ENCODE measurements around the gene ZBTB22. TPM values are rescaled to one million over a fixed set of nuclear protein-coding genes. Genes with fewer than 3 reads are reported as not detected.
"Not testable (repeated sequence)": the region's sequence is repeated elsewhere in the genome, so short reads cannot be mapped to it uniquely, and the experiment has no call there.

ZBTB22 gene
- polyA plus RNA-seq, 1 donor from 2014 or later: 16.5 TPM

GRCh38 chr6:33356295-33356694 is 38.8 kb upstream of the ZBTB22 start:
- H3K9me3 ChIP-seq (ENCODE audit: low read length): no peaks in the 10 kb centered on the region
- TF ChIP-seq REST (IDR thresholded peaks at IDR 0.05; ENCODE audit: borderline replicate concordance) (no peak), SMC3 (conservative IDR thresholded peaks at IDR 0.05; ENCODE audit: poor library complexity) (no peak), RAD21 (conservative IDR thresholded peaks at IDR 0.05) (no peak), TAF1 (IDR thresholded peaks at IDR 0.05; ENCODE audit: low read depth) (no peak), CTCF (IDR thresholded peaks at IDR 0.05; ENCODE audit: poor library complexity, severe bottlenecking) (no peak), EZH2 (IDR thresholded peaks at IDR 0.05; ENCODE audit: borderline replicate concordance, insufficient read depth, low read length, poor library complexity, severe bottlenecking) (no peak), EP300 (conservative IDR thresholded peaks at IDR 0.05; ENCODE audit: poor library complexity, severe bottlenecking) (no peak), MXI1 (conservative IDR thresholded peaks at IDR 0.05; ENCODE audit: poor library complexity, severe bottlenecking) (no peak), POLR2AphosphoS5 (IDR thresholded peaks at IDR 0.05) (no peak)
- no peak overlapping the region for H3K4me2 ChIP-seq (ENCODE audit: low read length)
- H3K4me3 ChIP-seq (ENCODE audit: low read length): no peak overlapping the region
- no peak overlapping the region for H3K27ac ChIP-seq (ENCODE audit: low read length)
- H4K20me1 ChIP-seq (ENCODE audit: insufficient read depth): no peaks in the 10 kb centered on the region
- H3K36me3 ChIP-seq (ENCODE audit: insufficient read depth, low read length): no peaks in the 10 kb centered on the region
- no peaks in the 10 kb centered on the region for H3K79me2 ChIP-seq (replicated peaks; ENCODE audit: insufficient read depth, low read length)
- no peaks in the 10 kb centered on the region for H3K27me3 ChIP-seq (ENCODE audit: insufficient read depth, low read depth, low read length)
- no peaks in the 10 kb centered on the region for H3F3A ChIP-seq (ENCODE audit: insufficient read depth, low read length, poor library complexity, severe bottlenecking)
- no peak overlapping the region for H2AFZ ChIP-seq (ENCODE audit: low read depth, low read length)
- H3K9ac ChIP-seq (ENCODE audit: low read length): no peak overlapping the region
- H3K9me2 ChIP-seq (ENCODE audit: insufficient read depth, low read length): no peaks in the 10 kb centered on the region

- H3K4me3 ChIP-seq (ENCODE audit: low read length); H4K20me1 ChIP-seq (ENCODE audit: insufficient read depth); H3K36me3 ChIP-seq (ENCODE audit: insufficient read depth, low read length); H2AFZ ChIP-seq (ENCODE audit: low read depth, low read length); H3K9ac ChIP-seq (ENCODE audit: low read length); H3K4me2 ChIP-seq (ENCODE audit: low read length); H3K9me2 ChIP-seq (ENCODE audit: insufficient read depth, low read length); H3K27ac ChIP-seq (ENCODE audit: low read length); H3F3A ChIP-seq (ENCODE audit: insufficient read depth, low read length, poor library complexity, severe bottlenecking); H3K27me3 ChIP-seq (ENCODE audit: insufficient read depth, low read depth, low read length); H3K9me3 ChIP-seq (ENCODE audit: low read length); H3K79me2 ChIP-seq (replicated peaks; ENCODE audit: insufficient read depth, low read length): not testable (repeated sequence)
Measured at GRCh38 chr6:33355860-33356259, 38.3 kb upstream of the ZBTB22 start.

- Histone ChIP-seq H4K20me1 (ENCODE audit: insufficient read depth) (no peaks in the 10 kb centered on the region), H3K27ac (ENCODE audit: low read length) (no peak overlapping the region), H3K36me3 (ENCODE audit: insufficient read depth, low read length) (no peaks in the 10 kb centered on the region), H3K4me2 (ENCODE audit: low read length) (no peak overlapping the region), H3K9me3 (ENCODE audit: low read length) (no peaks in the 10 kb centered on the region), H2AFZ (ENCODE audit: low read depth, low read length) (no peak overlapping the region), H3K27me3 (ENCODE audit: insufficient read depth, low read depth, low read length) (no peaks in the 10 kb centered on the region), H3F3A (ENCODE audit: insufficient read depth, low read length, poor library complexity, severe bottlenecking) (no peaks in the 10 kb centered on the region), H3K79me2 (replicated peaks; ENCODE audit: insufficient read depth, low read length) (no peaks in the 10 kb centered on the region), H3K9ac (ENCODE audit: low read length) (no peak overlapping the region), H3K9me2 (ENCODE audit: insufficient read depth, low read length) (no peaks in the 10 kb centered on the region), H3K4me3 (ENCODE audit: low read length) (no peak overlapping the region)
- no peak for TF ChIP-seq SMC3 (conservative IDR thresholded peaks at IDR 0.05; ENCODE audit: poor library complexity)
- no peak for TF ChIP-seq MXI1 (conservative IDR thresholded peaks at IDR 0.05; ENCODE audit: poor library complexity, severe bottlenecking)
- no peak for TF ChIP-seq RAD21 (conservative IDR thresholded peaks at IDR 0.05)
Measured at GRCh38 chr6:33347816-33348215, 30.3 kb upstream of the ZBTB22 start.

- not testable (repeated sequence) for H3K9me2 ChIP-seq (ENCODE audit: insufficient read depth, low read length); H3K4me3 ChIP-seq (ENCODE audit: low read length); H3K27ac ChIP-seq (ENCODE audit: low read length); H4K20me1 ChIP-seq (ENCODE audit: insufficient read depth); H2AFZ ChIP-seq (ENCODE audit: low read depth, low read length); H3K4me2 ChIP-seq (ENCODE audit: low read length); H3K79me2 ChIP-seq (replicated peaks; ENCODE audit: insufficient read depth, low read length); H3F3A ChIP-seq (ENCODE audit: insufficient read depth, low read length, poor library complexity, severe bottlenecking); H3K27me3 ChIP-seq (ENCODE audit: insufficient read depth, low read depth, low read length); H3K36me3 ChIP-seq (ENCODE audit: insufficient read depth, low read length); H3K9me3 ChIP-seq (ENCODE audit: low read length); H3K9ac ChIP-seq (ENCODE audit: low read length)
Measured at GRCh38 chr6:33346972-33347371, 29.4 kb upstream of the ZBTB22 start.
